ENCODE measurements around the gene SLC14A1. TPM values are rescaled to one million over a fixed set of nuclear protein-coding genes. Genes with fewer than 3 reads are reported as not detected.

SLC14A1 gene
- polyA plus RNA-seq, 1 donor (not counting 4 experiments of a cell fraction or from before 2014, with no cell fraction given) = not detected

DNA sequence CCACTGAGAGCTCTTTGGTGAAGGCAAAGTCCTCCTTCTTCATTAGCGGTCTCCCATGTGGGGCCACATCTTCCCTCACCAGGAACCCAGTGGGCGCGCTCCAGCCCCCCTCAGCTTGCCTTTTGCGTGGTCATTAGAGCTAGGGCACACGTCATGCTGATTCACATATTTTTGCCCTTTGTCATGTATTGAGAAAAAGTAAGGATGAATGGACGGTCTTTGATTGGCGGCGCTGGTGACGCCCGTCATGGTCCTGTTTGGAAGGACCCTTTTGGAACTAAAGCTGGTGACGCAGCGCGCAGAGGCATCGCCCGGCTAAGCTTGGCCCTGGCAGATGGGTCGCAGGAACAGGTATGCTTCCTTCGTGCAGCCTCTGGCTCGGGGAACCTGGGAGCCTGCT is 3.1 kb downstream of the SLC14A1 start:
- Histone ChIP-seq H4K20me1 (ENCODE audit: control insufficient read depth, extremely low read depth, insufficient read depth, low read length) (no peaks in the 10 kb centered on the region), H3K4me2 (ENCODE audit: control insufficient read depth, extremely low read depth, insufficient read depth, low read depth, low read length) (no peak overlapping the region), H3K4me1 (ENCODE audit: control insufficient read depth, extremely low read depth, insufficient read depth, low read length) (peaks cover 2% of the 10 kb centered on the region), H3K36me3 (ENCODE audit: control insufficient read depth in 2 of 2, extremely low read depth in 1 of 2, insufficient read depth in 2 of 2, low read length in 2 of 2) (no peaks in the 10 kb centered on the region), H3K27me3 (ENCODE audit: control insufficient read depth, extremely low read depth, insufficient read depth, low read length) (no peaks in the 10 kb centered on the region), H3K9ac (ENCODE audit: control insufficient read depth, extremely low read depth, insufficient read depth, low read length) (no peak overlapping the region), H3K27ac (ENCODE audit: control insufficient read depth, insufficient read depth, low read length) (no peak overlapping the region), H3K9me1 (ENCODE audit: control insufficient read depth, extremely low read depth, insufficient read depth, low read length) (no peaks in the 10 kb centered on the region), H3K4me3 (ENCODE audit: control insufficient read depth in 2 of 3, extremely low read depth in 1 of 3, insufficient read depth in 2 of 3, low read depth in 1 of 3, low read length in 3 of 3) (no peak overlapping the region), H3K79me2 (ENCODE audit: control insufficient read depth, insufficient read depth, low read length) (no peaks in the 10 kb centered on the region), H2AFZ (ENCODE audit: control insufficient read depth, low read length) (no peak overlapping the region), H3K9me3 (ENCODE audit: control insufficient read depth, low read depth, low read length) (no peaks in the 10 kb centered on the region)
- no peak for DNase-seq (ENCODE audit: low read depth, low spot score)
- dilution Hi-C loops (cut with MboI; ENCODE audit: extremely low pct_ligation_motif_present, low sequenced_read_pairs) = no loop called here
- TF ChIP-seq, protein P1, sequence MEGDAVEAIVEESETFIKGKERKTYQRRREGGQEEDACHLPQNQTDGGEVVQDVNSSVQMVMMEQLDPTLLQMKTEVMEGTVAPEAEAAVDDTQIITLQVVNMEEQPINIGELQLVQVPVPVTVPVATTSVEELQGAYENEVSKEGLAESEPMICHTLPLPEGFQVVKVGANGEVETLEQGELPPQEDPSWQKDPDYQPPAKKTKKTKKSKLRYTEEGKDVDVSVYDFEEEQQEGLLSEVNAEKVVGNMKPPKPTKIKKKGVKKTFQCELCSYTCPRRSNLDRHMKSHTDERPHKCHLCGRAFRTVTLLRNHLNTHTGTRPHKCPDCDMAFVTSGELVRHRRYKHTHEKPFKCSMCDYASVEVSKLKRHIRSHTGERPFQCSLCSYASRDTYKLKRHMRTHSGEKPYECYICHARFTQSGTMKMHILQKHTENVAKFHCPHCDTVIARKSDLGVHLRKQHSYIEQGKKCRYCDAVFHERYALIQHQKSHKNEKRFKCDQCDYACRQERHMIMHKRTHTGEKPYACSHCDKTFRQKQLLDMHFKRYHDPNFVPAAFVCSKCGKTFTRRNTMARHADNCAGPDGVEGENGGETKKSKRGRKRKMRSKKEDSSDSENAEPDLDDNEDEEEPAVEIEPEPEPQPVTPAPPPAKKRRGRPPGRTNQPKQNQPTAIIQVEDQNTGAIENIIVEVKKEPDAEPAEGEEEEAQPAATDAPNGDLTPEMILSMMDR (optimal IDR thresholded peaks at IDR 0.05 in 1 of 3, IDR thresholded peaks at IDR 0.05 in 1 of 3, conservative IDR thresholded peaks at IDR 0.05 in 1 of 3; ENCODE audit: extremely low read depth in 1 of 3, insufficient read depth in 2 of 3, low read length in 3 of 3) = no peak
- TF ChIP-seq EZH2 (IDR thresholded peaks at IDR 0.05; ENCODE audit: low read length) = no peak
- FAIRE-seq = no peak

DNA sequence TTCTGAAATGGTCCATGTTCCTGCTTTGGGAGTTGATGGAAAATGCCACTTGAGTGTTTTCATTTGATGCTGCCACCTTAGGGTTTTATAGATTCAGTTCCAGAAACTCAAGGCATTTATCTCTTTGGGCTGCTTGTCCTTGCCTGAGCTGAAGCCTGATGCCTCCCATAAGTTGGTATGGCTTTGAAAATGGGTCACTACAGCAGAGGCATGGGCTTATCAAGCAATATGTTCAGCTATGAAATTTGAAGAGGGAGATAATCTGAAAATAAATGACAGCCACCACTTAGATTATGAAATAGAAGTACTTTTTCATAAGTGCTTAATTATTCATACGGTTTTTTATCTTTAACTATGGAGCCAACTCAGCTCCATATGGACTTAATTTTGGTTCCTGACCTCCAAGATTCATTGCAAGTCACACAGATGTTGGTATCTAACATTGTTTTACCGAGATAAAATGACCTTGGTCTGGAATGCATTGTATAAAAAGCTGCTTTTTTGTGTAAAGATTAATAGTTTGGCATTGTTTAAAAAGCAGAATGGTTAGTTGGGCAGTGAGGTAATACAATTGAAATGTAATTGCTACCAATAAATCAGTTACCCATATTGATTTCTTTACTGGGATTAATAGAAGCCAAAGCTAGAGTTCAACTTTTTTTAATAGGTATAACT is 4.5 kb downstream of the SLC14A1 start:
- FAIRE-seq = no peak
- no peaks in the 10 kb centered on the region for H3K27me3 ChIP-seq (ENCODE audit: control insufficient read depth, extremely low read depth, insufficient read depth, low read length)

More for the DNA sequence above, 4.5 kb downstream of the SLC14A1 start:
- no peaks in the 10 kb centered on the region for H3K9me1 ChIP-seq (ENCODE audit: control insufficient read depth, extremely low read depth, insufficient read depth, low read length)
- no peak overlapping the region for H3K4me3 ChIP-seq (ENCODE audit: control insufficient read depth in 2 of 3, extremely low read depth in 1 of 3, insufficient read depth in 2 of 3, low read depth in 1 of 3, low read length in 3 of 3)
- no peaks in the 10 kb centered on the region for H3K9me3 ChIP-seq (ENCODE audit: control insufficient read depth, low read depth, low read length)
- no peak overlapping the region for H3K9ac ChIP-seq (ENCODE audit: control insufficient read depth, extremely low read depth, insufficient read depth, low read length)
- no peak for DNase-seq (ENCODE audit: low read depth, low spot score)
- H2AFZ ChIP-seq (ENCODE audit: control insufficient read depth, low read length) = no peak overlapping the region
- H3K4me2 ChIP-seq (ENCODE audit: control insufficient read depth, extremely low read depth, insufficient read depth, low read depth, low read length) = no peak overlapping the region
- H4K20me1 ChIP-seq (ENCODE audit: control insufficient read depth, extremely low read depth, insufficient read depth, low read length) = no peaks in the 10 kb centered on the region
- TF ChIP-seq, protein P1 (optimal IDR thresholded peaks at IDR 0.05 in 1 of 3, IDR thresholded peaks at IDR 0.05 in 1 of 3, conservative IDR thresholded peaks at IDR 0.05 in 1 of 3; ENCODE audit: extremely low read depth in 1 of 3, insufficient read depth in 2 of 3, low read length in 3 of 3) = no peak
- no peak for TF ChIP-seq EZH2 (IDR thresholded peaks at IDR 0.05; ENCODE audit: low read length)
- no peaks in the 10 kb centered on the region for H3K79me2 ChIP-seq (ENCODE audit: control insufficient read depth, insufficient read depth, low read length)
- H3K4me1 ChIP-seq (ENCODE audit: control insufficient read depth, extremely low read depth, insufficient read depth, low read length) = peaks cover 2% of the 10 kb centered on the region
- dilution Hi-C loops (cut with MboI; ENCODE audit: extremely low pct_ligation_motif_present, low sequenced_read_pairs) = no loop called here
- H3K27ac ChIP-seq (ENCODE audit: control insufficient read depth, insufficient read depth, low read length) = no peak overlapping the region
- H3K36me3 ChIP-seq (ENCODE audit: control insufficient read depth in 2 of 2, extremely low read depth in 1 of 2, insufficient read depth in 2 of 2, low read length in 2 of 2) = no peaks in the 10 kb centered on the region
